Stimulated activated CD4-positive, alpha-beta T cell treated with anti-CD3 and anti-CD28 coated beads, Interleukin-15, amount 100 ng/mL, for 24 hours (primary cell): ENCODE data around the gene BRF1.

Experiments
- DNase-seq: peaks from one replicate; pipeline ENCODE4 v3.0.0-alpha.2; 2020

Gene BRF1

DNA sequence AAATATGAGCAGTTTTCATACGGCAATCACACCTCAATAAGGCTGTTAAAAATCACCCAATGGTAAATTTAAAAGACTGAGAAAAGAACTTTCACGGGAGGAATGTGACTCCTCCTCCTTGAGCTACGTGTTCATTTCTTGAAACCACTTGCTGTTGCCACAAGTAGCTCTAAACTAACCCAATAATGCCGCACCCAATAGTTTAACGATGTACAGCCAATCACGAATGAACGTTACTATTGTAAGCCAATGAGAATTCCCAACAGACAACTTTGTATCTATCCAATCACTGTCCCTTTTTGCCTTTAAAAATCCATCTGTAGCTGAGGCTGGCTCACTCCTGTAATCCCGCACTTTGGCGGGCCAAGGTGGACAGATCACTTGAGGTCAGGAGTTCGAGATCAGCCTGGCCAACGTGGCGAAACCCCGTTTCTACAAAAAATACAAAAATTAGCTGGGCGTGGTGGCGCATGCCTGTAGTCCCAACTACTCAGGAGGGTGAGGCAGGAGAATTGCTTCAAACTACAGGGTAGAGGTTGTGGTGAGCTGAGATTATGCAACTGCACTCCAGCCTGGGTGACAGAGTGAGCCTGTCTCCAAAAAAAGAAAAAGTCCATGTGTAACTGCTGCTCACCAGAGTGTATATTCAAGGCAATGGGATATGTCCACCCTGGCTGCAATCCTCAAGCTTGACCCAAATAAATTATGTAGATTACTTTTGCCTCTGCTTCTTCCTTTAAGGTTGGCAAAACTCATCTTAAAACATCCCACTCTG, 76.8 kb downstream of the BRF1 start:
- DNase-seq = no peak

DNA sequence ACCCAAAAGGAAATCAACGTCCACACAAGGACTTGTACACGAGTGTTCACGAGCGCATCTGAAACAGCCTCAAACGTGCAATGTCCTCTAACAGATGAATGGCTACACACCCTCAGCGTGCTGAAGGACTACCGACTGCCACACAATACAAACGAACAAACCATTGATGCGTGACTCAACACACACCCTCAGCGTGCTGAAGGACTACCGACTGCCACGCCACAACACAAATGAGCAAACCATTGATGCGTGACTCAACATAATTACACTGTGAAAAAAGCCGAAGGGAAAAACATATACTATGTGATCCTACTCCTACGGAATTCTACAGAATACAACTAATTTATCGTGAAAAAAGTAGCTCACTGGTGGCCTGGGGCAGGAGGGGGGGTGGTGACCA, 77.5 kb downstream of the BRF1 start:
- DNase-seq = no peak

DNA sequence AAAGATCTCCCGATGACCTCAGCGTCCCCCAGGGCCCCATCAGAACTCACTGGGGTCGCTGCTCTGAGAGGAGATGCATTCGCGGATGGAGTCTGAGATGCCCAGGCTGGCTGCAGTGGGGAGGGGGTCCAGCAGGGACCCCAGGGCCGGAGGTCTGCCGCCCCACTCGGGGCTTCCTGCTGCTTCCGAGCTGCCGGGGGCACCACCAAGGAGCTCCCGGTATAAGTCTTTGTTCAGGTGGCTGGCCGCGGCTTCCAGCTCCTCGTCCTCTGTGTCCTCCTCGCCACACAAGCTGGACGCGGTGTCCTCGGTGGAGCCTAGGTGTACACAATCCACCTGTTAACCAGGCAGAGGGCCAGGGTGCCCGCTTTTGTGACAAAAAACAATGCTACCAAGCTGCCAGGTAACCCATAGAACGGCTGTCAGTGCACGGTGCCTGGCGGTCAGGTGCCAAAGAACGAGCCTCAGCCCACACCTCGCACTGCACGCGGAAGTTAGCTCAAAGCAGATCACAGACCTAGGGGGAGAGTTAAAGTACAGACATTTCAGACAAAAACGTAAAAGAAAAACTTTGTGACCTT, 79.1 kb downstream of the BRF1 start:
- DNase-seq = no peak

DNA sequence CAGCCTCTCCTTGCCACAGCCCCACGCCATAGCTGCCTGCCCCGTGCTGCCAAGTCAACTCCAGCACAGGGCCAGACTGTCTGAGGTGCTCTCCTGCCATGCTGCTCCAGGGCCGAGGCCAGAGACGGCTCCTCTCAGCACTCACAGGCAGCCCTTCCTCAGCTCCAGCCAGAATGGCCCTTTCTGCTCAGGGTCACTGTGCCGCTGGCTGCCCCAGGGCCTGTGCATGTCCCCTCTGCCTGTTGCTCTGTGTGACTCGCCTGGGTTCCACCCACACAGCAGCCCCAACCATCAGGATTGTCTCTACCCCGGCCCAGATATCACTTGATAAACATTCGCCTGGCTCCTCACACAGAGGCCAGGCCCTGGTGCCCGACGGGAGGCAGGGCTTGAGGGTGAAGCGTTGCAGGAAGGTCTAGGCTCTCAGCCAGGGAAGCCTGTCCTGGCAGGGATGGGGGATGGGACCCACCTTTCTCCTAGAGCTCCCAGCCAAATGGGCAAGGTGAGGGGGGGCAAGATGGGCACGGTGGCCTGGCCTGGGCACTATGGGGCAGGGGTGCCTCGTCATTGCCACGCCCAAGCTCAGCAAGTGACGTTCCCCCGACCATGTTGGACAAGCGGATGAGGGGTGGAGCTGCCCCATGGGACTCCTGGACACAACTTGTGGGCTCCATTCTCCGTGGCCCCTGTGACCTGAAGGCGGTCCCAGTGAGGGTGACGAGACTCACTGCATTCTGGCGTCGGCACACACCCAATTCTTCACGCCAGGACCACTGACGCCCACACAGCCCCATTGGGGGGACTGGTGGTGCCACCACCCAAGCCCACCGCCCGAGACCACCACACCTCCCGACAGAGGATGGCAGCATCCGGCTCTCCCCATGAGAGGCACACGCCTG, 79.9 kb downstream of the BRF1 start:
- DNase-seq = no peak

DNA sequence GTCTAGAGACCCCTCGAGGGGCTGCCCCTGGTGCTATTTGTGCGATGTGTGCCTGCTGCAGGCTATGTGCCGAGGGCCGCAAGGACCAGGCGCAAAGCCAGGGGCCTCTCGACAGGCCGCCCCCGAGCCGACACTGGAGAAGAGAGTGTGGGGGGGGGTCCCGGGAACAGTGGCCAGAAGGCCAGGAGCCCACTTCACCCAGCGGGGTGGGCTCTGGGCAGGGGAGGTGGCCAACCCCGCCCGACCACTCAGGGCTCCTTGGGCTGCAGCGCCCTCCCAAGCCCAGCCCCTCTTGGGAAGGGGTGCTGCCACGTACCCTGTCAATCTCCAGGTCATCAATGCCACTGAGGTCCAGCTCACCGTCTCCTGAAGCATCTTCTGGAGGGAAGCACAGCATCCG, 81.0 kb downstream of the BRF1 start:
- no peak for DNase-seq

DNA sequence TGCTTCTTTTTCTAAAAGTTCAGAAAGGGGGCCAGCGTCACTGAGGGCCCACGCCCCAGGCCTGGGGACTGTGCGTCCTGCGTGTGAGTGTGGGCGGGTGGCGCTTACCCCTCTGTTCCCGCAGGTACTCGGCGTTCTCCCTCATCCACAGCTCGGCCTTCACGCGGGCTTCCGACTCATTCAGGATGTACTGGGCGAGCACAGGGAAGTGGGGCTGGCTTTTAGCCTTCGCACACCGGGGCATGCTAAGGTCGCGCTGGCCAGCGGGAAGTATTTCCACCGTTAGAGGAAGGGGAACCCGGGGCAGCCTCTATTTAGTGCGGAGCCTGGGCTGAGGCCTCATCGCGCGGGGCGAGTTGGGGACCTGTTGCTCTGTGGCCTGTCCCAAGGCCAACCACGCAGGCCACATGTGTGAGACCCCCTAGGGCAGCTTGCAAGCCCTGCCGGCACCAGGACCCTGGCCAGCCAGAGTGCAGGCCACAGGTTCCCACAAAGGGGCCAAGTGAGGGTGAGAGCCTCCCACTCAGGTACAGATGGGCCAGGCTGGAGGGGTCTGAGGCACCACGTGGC, 81.7 kb downstream of the BRF1 start:
- DNase-seq = no peak

DNA sequence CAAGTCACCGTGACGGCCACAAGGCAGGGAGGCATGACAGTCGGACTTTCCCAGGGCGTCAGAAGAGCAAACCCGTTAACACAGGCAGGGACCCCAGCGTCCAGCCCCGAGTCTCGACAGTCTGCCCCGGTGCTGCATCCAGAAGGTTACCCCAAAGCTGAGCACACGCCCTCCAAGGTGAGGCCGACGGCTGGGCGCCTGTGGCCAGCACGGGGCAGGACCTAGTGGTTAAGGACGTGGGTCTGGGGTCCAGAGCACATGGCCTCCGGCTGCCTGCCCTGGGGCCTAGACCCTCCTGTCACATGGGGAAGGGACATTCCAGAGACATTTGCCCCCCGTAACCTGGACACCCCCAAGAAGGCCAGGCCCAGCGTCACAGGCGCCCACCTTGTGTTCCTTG, 82.2 kb downstream of the BRF1 start:
- DNase-seq = no peak

DNA sequence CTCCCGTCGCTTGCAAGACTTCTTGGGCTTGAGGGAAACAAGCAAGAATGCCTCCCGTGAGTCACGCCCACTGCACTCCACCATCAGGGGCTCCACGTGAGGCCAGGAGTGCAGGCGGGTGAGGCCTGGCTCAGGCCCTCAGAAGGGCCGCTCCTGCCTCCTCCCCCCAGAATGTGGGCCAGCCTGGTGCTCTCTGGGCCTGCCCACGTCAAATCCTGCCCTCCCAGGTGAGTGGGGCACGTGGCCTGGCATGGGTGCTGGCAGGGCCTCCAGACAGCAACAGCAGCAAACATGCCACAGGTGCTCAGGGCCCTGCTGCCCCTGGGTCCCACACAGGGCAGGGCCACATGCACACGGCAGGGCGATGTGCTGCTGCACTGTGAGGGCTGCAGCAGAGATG, 83.0 kb downstream of the BRF1 start:
- DNase-seq = no peak

DNA sequence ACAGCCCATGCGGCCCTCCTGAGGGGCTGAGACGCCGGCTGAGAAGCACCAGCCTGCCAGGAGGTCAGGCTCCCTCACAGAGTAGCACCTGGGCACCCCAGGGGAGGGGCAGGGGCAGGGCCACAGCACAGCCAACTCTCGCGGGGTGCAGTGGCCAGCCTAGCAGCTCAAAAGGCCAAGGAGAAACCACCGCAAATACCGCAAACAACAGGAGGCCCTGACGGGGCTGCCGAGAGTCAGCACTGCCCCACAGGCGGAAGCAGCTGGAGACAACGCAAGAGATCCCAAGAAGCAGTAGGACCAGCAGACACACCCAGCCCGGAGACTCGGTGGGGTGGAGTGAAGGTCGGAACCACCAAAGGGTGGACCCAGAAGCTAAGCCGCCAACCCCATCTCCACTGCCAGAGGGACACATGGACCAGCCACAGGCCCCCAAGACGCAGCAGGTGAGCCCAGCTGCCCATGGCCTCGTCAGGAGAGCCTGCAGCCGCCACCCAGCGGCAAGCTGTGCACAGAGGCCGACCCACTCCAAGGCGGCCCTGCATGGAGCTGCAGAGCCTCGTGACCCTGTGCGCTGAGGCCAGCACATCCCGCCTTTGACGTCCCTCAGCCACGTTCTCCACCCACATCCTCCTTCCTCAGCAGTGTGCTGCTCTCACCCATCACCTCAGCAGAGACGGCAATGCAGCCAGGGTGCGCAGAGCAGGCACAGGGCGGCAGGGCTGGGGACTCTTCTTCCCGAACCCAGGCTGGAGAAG, 84.1 kb downstream of the BRF1 start:
- DNase-seq = no peak

DNA sequence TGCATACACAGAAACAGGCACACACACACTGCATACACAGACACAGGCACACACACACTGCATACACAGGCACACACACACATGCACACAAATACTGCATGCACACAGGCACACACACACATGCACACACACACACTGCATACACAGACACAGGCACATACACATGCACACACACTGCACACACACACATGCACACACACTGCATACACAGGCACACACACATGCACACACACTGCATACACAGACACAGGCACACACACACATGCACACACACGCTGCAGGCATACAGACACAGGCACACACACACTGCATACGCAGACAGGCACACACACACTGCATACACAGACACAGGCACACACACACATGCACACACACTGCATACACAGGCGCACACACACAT, 85.2 kb downstream of the BRF1 start:
- DNase-seq = no peak

DNA sequence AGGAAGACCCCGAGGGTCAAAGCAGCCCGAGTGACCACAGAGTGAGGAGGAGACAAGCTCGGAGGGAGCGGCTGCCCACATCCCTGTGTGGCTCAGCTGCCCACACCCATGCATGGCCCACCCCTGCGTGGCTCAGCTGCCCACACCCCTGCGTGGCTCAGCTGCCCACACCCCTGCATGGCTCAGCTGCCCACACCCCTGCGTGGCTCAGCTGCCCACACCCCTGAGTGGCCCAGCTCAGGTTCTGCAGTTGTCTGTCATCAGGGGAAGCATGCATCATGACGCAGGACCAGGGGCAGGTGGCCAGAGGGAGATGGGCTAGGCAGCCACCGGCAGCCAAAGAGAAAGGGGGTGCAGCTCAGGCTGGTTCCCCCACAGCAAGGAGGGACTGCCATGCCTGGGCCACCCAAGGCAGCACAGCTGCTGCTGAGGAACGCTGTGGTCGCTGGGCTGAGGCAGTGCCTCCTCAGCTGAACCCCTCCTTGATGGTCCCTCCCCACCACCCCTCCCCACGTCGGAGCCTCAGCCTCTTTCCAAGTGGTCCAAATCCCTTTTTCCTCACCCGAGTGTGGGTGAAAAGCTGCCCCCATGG, 86.4 kb downstream of the BRF1 start:
- no peak for DNase-seq

DNA sequence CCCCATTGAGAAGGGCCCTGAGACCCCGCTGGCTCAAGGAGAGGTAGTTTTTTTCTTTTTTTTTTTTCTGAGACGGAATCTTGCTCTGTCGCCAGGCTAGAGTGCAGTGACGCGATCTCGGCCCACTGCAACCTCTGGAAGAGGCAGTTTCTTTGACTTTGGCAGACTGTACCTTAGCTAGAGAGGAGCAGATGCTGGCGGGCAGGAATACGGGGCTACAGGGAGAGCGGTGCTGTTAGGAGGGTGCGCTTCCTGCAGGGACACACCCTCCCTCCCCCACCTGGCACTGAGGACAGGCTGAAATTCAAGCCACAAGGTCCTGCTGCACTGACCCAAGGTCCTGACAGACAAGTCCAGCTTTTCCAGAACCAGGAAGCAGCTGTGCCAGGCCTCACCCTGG, 87.4 kb downstream of the BRF1 start:
- no peak for DNase-seq

DNA sequence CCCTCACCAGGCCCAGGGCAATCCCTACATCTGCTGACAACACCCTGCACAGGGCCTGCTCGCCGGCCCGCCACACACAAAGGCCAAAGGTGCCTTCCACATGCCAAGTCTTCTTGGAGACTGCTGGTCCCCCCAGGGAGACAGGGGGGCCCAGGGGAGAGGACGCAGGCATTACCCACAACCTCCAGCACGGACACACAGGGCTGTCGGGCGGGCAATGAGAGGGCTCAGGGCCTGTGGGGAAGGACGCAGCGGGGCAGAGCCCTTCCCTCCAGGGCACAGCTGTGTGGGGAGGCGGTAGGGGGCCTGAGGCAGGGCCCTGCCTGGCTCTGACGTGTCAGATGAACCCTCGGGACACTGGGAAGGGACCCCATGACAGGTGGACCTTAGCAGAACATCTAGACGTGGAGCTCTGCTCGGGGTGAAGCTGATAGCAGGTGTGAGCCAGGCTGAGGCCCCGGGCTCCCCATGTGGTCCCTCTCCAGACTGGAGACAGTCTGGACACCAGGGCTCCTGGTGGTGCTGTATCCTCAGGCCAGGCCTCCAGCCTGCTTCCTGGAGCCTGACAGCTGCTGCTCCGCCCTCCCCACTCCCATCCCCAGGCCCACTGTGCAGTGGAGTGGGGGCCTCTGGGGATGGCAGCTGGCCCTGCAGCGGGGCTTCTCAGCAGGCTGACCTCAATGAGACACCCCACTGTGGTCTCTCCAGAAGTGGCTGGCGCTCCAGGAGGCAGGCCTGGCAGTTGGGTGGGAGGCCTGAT, 88.1 kb downstream of the BRF1 start:
- DNase-seq = no peak

DNA sequence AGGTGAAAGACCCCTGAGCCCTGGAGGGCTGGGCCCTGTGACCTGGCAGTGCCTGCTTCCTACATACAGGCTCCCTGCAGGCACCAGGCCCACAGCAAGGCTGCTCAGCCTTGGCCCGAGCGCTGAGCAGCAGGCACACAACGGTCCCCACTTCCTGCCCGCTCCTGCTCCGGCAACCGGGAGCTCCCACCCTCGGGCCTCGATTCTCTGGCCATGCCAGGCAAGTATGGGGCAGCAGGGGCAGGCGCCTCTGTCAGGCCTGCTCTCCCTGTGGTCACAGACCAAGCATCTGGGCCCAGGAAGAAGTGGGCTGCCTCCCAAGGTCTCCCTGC, 89.1 kb downstream of the BRF1 start:
- DNase-seq = no peak

DNA sequence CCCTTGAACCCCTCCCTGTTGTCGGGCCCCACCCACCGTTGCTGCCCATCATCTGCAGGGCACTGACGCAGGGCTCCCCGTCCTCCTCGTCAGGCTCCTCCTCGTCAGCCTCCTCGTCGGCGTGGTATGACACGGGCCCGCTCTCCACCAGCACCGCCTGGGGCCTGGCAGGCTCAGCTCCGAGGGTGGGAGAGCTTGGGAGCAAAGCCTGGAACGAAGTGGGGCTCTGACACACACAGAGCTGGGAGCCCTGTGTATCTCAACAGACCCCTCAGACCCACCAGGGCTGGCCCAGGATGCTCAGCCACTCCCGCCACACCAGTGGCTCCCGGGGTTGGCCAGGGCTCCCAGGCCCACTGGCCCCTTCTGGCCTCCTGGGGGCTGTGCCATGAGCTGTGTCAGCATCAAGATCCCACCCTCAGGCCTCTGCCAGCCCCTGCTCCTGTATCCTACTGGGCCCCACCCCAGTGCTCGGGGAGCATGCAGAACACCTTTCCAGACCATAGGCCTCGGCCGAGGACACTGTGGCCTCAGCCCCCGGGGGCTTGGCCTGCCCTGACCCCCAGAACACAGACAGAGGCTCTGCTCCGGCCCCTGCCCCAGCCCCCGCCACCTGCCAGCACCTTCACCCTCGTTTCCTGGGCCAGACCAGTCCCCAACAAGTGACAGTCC, 89.6 kb downstream of the BRF1 start:
- no peak for DNase-seq

DNA sequence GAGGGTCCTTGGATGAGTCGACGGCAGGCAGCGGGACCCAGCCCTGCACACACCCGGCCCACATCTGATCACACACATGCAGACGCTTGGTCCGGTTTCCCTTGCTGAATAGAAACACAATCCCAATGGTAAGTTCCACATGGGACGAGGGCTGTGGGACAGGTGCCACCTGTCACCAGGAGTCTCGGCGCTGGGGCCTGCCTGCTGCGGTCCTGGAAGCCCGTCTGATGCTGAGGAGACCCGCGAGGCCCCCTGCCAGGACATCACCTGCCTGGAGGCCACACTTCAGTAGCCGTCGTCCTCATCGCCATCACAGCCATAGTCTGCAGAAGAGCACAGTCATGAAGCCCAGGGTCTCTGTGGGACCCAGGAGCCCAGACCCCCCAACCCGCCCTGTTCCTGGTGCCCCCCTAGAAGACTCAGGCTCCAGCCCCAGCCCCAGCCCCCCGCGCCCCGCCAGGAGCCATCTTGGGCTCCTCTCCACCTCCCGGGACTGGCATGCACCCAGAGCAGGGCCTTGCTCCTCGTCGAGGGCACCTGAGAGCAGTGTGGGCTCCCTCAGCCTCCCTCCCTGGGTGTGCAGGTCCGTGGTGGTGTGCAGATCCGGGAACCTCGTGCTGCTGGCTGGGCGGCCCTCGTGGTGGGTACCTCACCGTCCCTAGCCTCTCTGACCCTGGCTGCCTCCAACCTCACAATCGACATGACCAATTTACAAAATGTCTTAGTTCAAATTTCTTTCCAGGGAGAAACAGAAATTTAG, 90.4 kb downstream of the BRF1 start:
- DNase-seq = no peak

DNA sequence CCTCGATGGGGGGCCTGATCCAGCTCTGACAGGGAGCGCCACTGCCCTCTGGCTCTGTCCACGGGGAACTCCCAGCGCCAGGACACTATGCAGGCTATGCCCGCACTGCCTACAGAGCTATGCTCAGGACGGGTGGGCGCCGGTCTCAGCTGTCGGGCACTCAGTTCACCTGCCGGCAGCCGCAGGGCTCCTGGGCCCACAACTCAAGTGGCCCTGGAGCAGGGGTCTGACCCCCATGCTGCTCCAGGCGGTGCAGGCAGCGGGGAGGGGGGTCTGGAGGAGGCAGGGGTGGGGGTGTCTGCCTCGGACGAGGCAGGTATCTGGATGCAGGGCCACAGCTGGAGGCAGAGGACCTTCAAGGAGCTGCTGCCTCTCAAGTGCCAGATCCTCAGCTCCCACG, 91.2 kb downstream of the BRF1 start:
- no peak for DNase-seq

DNA sequence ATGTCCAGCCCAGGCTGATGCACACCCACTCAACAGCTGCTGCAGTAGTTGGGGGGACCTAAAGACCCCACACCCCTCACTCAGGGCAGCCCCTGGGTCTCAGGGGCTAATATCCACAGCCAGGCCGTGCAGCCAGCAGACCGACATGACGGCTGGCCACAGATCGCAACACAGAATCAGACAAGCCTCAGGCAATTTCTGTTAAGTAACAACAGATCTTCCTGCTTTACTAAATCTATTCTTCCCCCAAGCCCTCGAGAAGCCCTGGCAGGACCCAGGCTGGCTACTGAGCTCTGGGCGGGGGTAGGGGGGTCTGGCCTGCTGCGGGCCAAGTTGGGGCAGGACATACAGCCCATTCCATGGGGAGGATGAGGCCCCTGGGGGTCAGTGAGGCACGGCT, 91.7 kb downstream of the BRF1 start:
- DNase-seq = no peak

DNA sequence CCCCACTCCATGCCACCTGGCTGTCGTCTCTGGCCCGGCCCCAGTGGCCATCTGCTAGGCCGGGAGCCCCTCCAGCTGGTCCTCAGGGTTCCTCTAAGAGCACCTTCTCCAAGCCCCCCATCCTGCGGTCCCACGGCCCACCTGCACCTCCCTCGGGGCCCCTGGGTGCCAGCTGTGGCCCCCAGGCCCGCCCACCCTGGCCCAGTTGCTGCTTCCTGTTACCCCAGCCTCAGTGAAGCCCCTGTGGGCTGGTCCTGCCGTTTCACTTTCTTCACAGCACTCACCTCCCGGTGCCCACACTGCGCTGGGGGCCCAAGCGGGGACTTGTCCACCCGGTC, 92.1 kb downstream of the BRF1 start:
- no peak for DNase-seq

DNA sequence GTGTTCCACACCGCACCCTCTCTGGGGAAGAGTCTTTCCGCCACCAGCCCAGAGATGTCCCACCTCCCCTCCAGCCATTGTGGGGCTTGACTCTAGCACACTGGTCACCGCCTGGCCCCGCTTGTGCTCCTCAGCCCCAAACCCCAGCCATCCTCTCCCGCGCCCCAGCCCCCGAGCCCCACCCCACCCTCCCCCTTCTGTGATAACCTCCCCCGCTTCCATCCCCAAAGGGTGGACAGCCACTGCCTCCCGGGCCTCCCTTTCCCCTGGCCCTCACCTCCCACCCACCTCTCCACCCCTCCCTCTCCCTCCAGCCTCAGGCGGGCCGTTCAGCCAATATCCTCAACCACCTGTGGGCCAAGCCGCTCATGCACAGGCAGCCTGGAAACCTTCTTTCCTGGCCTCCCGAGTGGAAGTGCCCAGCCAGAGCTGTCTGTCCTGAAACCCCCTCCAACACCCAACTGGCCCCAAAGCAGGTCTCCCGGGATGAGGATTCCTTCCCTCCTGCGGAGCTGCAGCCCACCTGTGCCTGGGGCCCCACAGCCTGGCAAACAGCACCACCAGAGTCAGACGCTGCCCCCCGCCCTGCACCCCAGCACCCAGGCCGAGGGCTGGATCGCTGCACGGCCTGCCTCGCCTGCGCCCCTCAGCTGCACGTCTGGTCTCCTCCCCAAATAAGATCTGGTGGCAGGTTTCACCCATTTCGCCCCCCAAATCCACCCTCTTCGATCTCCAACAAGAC, 92.6 kb downstream of the BRF1 start:
- no peak for DNase-seq
